Sciatic nerve (tissue), 2 donors: Measurements from ENCODE around the gene KCNJ12. TPM values are rescaled to one million over a fixed set of nuclear protein-coding genes. Genes with fewer than 3 reads are reported as not detected.
A peak's percentile ranks its signal among the peaks of the same experiment; 100 is the strongest.
"Not testable (repeated sequence)": the region's sequence is repeated elsewhere in the genome, so short reads cannot be mapped to it uniquely, and the experiment has no call there.

Experiments used
- ATAC-seq: fragments of 200-7000 bp; cut with Tn5 transposase; one replicate; pipeline ENCODE4 v1.9.1; 2020; ENCODE audit warnings: mild to moderate bottlenecking, moderate library complexity
- DNase-seq: peaks from one replicate; pipeline ENCODE4 v3.0.0-alpha.2; 2020; ENCODE audit warnings: low spot score
- intact Hi-C: fragments of 100-400 bp; cut with DNase I; formaldehyde crosslinking; loops from one replicate; pipeline ENCODE4 v1.14.2; 2022
- total RNA-seq: library from RNA; stranded (reverse); fragmentation: NEBNext Ultra II Directional; extraction: Animal tissue kit (Norgen Biotek cat#: 25700); gene quantifications from one replicate; pipeline ENCODE4 v1.2.1, GENCODE V29; 2021
- donor health status: DM: no; HTN: no; CAD: no.
- donor health status: DM: no; HTN: no; CAD: no.

KCNJ12 gene
- 1.0 TPM for total RNA-seq

GRCh38 chr17:21376081-21376758 is at the start of gene KCNJ12:
Gene KCNJ12 (plus strand): TSS chr17:21376357. CDS start chr17:21415343, 38,986 bp downstream.
- ATAC-seq (no peak), DNase-seq (no peak)
- intact Hi-C loops = no loop called here

GRCh38 chr17:21327921-21328320 is 48.2 kb upstream of the KCNJ12 start:
- ATAC-seq, intact Hi-C loops: not testable (repeated sequence)

GRCh38 chr17:21328778-21329177 is 47.4 kb upstream of the KCNJ12 start:
- DNase-seq, intact Hi-C loops, ATAC-seq: not testable (repeated sequence)

More at GRCh38 chr17:21327921-21328320, 48.2 kb upstream of the KCNJ12 start:
- not testable (repeated sequence) for DNase-seq

- DNase-seq = peak; percentile 31
- ATAC-seq = no peak
- intact Hi-C loops = no loop called here
Measured at GRCh38 chr17:21330436-21331160, 45.6 kb upstream of the KCNJ12 start.

- ATAC-seq, intact Hi-C loops: not testable (repeated sequence)
- peak; percentile 21 for DNase-seq
Measured at GRCh38 chr17:21336541-21337294, 39.4 kb upstream of the KCNJ12 start.

- intact Hi-C loops = not testable (repeated sequence)
- peak; percentile 18 for ATAC-seq
- peak; percentile 40 for DNase-seq
Measured at GRCh38 chr17:21337981-21338625, 38.1 kb upstream of the KCNJ12 start.

GRCh38 chr17:21339011-21339410 is 37.1 kb upstream of the KCNJ12 start:
- ATAC-seq = no peak
- peak; percentile 32 for DNase-seq
- intact Hi-C loops = no loop called here

- intact Hi-C loops, ATAC-seq: not testable (repeated sequence)
- peak; percentile 38 for DNase-seq
Measured at GRCh38 chr17:21339571-21339970, 36.6 kb upstream of the KCNJ12 start.

GRCh38 chr17:21340407-21340806 is 35.8 kb upstream of the KCNJ12 start:
- DNase-seq = peak; percentile 10
- ATAC-seq, intact Hi-C loops: not testable (repeated sequence)

- DNase-seq, intact Hi-C loops, ATAC-seq: not testable (repeated sequence)
Measured at GRCh38 chr17:21341279-21341678, 34.9 kb upstream of the KCNJ12 start.

GRCh38 chr17:21341925-21342540 is 34.1 kb upstream of the KCNJ12 start:
- DNase-seq, ATAC-seq, intact Hi-C loops: not testable (repeated sequence)

- intact Hi-C loops, ATAC-seq: not testable (repeated sequence)
- DNase-seq = peak; percentile 46
Measured at GRCh38 chr17:21343061-21343949, 32.9 kb upstream of the KCNJ12 start.

GRCh38 chr17:21344801-21345200 is 31.4 kb upstream of the KCNJ12 start:
- DNase-seq, ATAC-seq, intact Hi-C loops: not testable (repeated sequence)

- peak; percentile 50 for DNase-seq
- no peak for ATAC-seq
- intact Hi-C loops = no loop called here
Measured at GRCh38 chr17:21345236-21345635, 30.9 kb upstream of the KCNJ12 start.

GRCh38 chr17:21346107-21346506 is 30.1 kb upstream of the KCNJ12 start:
- DNase-seq, ATAC-seq, intact Hi-C loops: not testable (repeated sequence)

- DNase-seq, ATAC-seq, intact Hi-C loops: not testable (repeated sequence)
Measured at GRCh38 chr17:21346651-21347250, 29.4 kb upstream of the KCNJ12 start.

GRCh38 chr17:21347660-21348059 is 28.5 kb upstream of the KCNJ12 start:
- ATAC-seq, intact Hi-C loops, DNase-seq: not testable (repeated sequence)
